Neutrophil (primary cell): ENCODE measurements around the gene SCN4A.

Experiments
- H3K27ac ChIP-seq: fragments of 200-600 bp; sonication (generic); 2 replicates; pipeline ENCODE4 v1.5.1; 2016; ENCODE audit warnings: mild to moderate bottlenecking, moderate library complexity
- H3K27me3 ChIP-seq: fragments of 200-600 bp; sonication (generic); 2 replicates; pipeline ENCODE4 v1.6.0; 2016; ENCODE audit warnings: mild to moderate bottlenecking
- H3K36me3 ChIP-seq: fragments of 200-600 bp; sonication (generic); 2 replicates; pipeline ENCODE4 v1.5.1; 2017
- H3K4me1 ChIP-seq, 2 experiments: fragments of 200-600 bp in 1 of 2; sonication (generic) in 1 of 2; 1 replicate in 1 of 2; 2 replicates in 1 of 2; pipeline versions ENCODE4 v1.5.1 to v1.6.1; 2013 to 2016; ENCODE audit warnings: low read depth in 1 of 2, low read length in 1 of 2, mild to moderate bottlenecking in 1 of 2, moderate library complexity in 1 of 2; ENCODE audit not compliant: control insufficient read depth in 1 of 2, insufficient read depth in 1 of 2
- H3K4me3 ChIP-seq, 2 experiments: fragments of 200-600 bp in 1 of 2; sonication (generic) in 1 of 2; 1 replicate in 1 of 2; 2 replicates in 1 of 2; pipeline ENCODE4 v1.5.1; 2013 to 2016; ENCODE audit warnings: low read depth in 1 of 2, low read length in 1 of 2, mild to moderate bottlenecking in 1 of 2, moderate library complexity in 1 of 2
- H3K9me3 ChIP-seq: fragments of 200-600 bp; sonication (generic); 2 replicates; pipeline ENCODE4 v1.5.1; 2016
- TF ChIP-seq, protein P1 (sequence below): fragments of 200-600 bp; sonication (generic); IDR thresholded peaks from 2 replicates; pipeline ENCODE4 v1.5.1; 2016; ENCODE audit warnings: antibody characterized with exemption

The SCN4A gene

DNA sequence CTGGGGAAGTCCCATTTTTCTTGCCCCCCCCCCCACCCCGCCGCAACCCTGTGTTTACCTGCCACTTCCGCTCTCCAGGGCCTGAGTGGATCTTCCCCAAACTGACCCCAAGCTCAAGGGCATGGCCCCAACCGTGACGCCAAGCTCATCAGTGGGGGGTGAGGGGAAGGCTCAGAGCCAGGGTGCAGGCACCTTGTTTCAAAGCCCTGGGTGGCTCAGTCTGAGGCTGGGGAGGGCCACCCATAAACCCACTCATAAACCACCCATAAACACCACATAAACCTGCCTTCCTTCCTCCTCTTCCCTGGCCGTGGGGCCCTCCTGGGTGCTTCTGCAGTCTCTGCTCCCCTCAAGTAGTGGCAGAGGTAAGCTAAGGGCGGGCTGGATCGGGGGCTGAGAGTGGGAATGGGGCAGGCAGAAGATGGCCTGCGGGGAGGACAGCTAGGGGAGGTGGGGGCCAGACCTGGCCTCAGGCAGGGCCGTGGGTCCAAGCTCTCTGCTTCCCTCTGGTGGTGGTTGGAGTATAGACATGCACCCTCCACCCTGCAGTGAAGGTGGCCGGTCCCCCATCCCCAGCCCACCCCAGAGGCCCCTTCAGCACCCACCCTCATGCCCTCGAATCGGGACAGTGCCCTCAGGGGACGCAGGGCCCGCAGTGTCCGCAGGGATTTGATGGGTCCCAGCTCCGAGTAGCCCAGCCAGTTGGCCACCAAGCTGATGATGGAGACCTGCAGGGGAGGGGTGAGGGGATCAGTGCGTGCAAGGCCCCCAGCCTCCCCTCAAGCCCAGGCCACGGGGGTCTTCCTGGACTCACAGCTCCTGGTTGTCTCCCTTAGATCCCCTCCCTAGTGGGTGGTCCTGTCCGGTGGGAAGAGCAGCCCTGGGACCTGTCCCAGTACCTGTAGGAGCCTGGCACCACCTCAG, 26.0 kb downstream of the SCN4A start:
- Histone ChIP-seq H3K4me3 (peak overlapping the region; percentile 53 to 64), H3K36me3 (no peaks in the 10 kb centered on the region), H3K4me1 (peaks cover 14 to 16% of the 10 kb centered on the region in 2 experiments), H3K27me3 (no peaks in the 10 kb centered on the region), H3K27ac (peak overlapping the region; percentile 90), H3K9me3 (no peaks in the 10 kb centered on the region)
- TF ChIP-seq, protein P1, sequence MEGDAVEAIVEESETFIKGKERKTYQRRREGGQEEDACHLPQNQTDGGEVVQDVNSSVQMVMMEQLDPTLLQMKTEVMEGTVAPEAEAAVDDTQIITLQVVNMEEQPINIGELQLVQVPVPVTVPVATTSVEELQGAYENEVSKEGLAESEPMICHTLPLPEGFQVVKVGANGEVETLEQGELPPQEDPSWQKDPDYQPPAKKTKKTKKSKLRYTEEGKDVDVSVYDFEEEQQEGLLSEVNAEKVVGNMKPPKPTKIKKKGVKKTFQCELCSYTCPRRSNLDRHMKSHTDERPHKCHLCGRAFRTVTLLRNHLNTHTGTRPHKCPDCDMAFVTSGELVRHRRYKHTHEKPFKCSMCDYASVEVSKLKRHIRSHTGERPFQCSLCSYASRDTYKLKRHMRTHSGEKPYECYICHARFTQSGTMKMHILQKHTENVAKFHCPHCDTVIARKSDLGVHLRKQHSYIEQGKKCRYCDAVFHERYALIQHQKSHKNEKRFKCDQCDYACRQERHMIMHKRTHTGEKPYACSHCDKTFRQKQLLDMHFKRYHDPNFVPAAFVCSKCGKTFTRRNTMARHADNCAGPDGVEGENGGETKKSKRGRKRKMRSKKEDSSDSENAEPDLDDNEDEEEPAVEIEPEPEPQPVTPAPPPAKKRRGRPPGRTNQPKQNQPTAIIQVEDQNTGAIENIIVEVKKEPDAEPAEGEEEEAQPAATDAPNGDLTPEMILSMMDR: peak; percentile 78

DNA sequence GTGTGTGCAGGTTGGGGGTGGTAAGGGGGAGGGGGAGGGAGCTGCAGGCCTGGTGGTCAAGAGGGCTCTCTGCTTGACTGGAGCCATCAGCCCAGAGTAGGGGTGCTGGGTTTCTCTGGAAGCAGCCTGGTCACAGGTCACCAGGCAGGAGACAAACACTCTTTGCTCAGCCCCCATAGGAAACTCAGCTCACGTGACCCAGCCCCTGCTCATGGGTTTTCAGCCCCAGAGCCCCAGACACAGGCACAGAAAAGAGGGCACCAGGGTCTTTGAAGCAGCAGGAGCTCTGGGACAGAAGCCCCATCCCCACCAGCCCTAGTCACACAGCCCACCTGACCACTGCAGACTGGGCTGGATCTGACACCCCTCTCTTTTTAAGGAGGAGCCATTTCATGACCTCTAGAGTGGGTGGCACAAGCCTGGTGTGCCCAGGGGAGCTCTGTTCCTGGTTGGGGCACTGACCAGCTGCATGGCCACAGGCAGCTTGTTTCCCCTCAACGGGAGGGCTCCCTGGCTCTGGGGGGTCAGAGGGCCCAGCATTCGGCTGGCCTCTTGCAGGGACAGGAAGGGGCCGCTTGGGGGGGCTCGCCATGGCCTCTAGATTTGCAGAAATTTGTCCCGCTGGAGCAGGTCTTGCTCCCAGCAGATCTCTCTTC, 26.8 kb downstream of the SCN4A start:
- Histone ChIP-seq H3K4me1 (peaks cover 14 to 16% of the 10 kb centered on the region in 2 experiments), H3K27ac (peak overlapping the region; percentile 90), H3K9me3 (no peaks in the 10 kb centered on the region), H3K36me3 (no peaks in the 10 kb centered on the region), H3K4me3 (peak overlapping the region; percentile 53 to 64), H3K27me3 (no peaks in the 10 kb centered on the region)
- TF ChIP-seq, protein P1: no peak

DNA sequence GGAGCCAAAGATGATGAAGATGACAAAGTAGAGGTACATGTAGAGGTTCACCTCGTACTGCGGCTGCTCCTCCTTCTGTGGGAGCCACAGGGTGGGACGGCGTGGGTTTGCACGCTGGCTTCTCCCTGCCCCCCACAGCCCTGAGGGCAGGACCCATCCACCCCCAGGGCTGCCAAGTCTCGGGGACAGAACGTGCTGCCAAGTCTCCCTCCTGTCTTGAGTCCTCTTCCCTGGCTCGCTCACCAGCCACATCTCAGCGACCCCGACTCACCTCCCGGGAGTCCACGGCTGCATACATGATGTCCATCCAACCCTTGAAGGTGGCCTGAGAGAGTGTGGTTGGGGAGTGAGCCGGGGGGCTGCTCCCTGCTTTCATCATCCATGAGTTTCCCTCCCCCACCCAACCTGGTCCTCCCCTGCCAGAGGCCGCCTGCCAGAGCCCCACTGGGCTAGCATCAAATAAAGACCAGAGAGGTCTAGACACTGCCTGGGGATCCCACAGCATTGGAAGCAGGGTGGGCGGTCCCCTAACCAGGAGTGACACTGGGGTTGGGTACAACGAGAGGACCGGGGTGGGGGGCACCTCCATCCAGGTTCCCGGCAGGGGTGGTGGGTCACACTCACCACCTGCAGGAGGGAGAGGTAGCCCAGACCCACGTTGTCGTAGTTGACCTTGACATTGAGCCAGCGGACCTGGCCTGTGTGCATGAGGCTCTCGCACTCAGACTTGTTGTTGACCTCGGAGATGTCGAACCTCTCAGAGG, 27.8 kb downstream of the SCN4A start:
- no peak overlapping the region for H3K27ac ChIP-seq
- H3K27me3 ChIP-seq: no peaks in the 10 kb centered on the region
- TF ChIP-seq, protein P1: no peak

GRCh38 chr17:63943745-63944144, 29.0 kb downstream of the SCN4A start:
- TF ChIP-seq, protein P1: no peak
- Histone ChIP-seq H3K4me3 (no peak overlapping the region), H3K4me1 (peaks cover 14 to 16% of the 10 kb centered on the region in 2 experiments), H3K27me3 (no peaks in the 10 kb centered on the region), H3K36me3 (no peaks in the 10 kb centered on the region), H3K27ac (no peak overlapping the region), H3K9me3 (no peaks in the 10 kb centered on the region)

More for the DNA sequence above, 27.8 kb downstream of the SCN4A start:
- Histone ChIP-seq H3K4me1 (peaks cover 14 to 16% of the 10 kb centered on the region in 2 experiments), H3K36me3 (no peaks in the 10 kb centered on the region), H3K9me3 (no peaks in the 10 kb centered on the region), H3K4me3 (no peak overlapping the region)

DNA sequence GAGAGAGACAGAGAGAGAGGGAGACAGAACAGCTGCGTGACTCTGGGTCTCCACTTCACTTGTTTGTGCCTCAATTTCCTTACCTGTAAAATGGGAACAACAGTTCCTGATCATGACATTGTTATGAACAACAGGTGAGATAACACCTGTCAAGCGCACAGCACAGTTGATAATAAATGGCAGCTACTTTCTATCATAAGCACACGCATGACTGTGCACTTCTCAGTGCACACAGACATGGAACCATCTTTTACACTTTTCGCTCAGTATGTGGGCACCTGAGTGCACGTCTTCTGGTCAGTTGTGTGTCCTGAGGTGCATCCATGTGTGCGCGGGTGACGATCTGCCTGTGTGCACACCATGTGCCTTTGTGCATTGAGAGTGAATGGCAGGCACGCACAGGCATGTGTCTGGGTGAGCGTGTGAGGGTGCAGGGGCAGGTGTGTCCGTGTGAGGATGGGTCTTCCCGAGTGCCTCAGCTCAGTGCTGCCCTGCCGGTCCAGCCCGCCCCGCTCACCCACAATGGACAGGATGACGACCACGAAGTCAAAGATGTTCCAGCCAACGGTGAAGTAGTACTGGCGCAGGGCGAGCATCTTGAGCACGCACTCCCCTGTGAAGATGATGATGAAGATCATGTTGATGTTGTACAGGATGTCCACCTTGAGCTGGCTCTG, 30.3 kb downstream of the SCN4A start:
- Histone ChIP-seq H3K27me3 (no peaks in the 10 kb centered on the region), H3K4me1 (peaks cover 14 to 16% of the 10 kb centered on the region in 2 experiments), H3K9me3 (no peaks in the 10 kb centered on the region), H3K27ac (no peak overlapping the region), H3K36me3 (no peaks in the 10 kb centered on the region), H3K4me3 (no peak overlapping the region)
- TF ChIP-seq, protein P1: no peak
